GM12875 (cell line): ENCODE measurements around the gene DENND5A.
"Not testable (repeated sequence)": the region's sequence is repeated elsewhere in the genome, so short reads cannot be mapped to it uniquely, and the experiment has no call there.

ENCODE experiments used
- H3K4me3 ChIP-seq: one replicate; pipeline ENCODE4 v1.5.1; 2011; ENCODE audit warnings: low read depth, low read length, control low read depth
- TF ChIP-seq, protein P1 (sequence below): IDR thresholded peaks from 2 replicates; pipeline ENCODE4 v1.5.1; 2011; ENCODE audit warnings: low read depth, mild to moderate bottlenecking, control low read depth, inconsistent platforms, low read length, moderate library complexity, borderline replicate concordance; ENCODE audit not compliant: insufficient read depth

Gene DENND5A

DNA sequence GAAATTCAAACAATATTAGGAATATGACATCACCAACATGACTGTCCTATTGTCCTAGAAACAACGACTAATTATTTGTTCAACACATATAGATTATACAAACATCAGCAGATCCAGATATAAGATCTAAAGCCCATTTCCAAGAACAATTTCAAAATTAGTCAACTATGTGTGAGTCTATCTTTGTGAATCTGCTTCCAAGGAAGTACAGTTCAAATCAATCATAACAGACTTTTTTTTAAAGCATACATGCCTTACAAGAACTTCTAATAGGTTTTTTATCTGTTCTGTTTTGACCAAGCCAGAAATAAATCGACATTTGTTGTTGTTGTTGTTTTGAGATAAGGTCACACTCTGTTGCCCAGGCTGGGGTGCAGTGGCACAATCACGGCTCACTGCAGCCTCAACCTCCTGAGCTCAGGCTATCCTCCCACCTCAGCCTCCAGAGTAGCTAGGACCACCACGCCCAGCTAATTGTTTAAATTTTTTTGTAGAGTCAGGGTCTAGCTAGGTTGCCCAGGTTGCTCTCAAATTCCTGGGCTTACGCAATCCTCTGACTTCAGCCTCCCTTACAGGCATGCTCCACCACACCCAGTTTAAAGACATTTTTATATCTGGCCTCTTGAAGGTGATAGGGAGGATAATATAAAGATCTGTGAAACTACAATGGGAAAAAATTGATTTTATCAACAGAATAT is 54.8 kb downstream of the DENND5A start:
- peak overlapping the region; percentile 32 for H3K4me3 ChIP-seq
- TF ChIP-seq, protein P1, sequence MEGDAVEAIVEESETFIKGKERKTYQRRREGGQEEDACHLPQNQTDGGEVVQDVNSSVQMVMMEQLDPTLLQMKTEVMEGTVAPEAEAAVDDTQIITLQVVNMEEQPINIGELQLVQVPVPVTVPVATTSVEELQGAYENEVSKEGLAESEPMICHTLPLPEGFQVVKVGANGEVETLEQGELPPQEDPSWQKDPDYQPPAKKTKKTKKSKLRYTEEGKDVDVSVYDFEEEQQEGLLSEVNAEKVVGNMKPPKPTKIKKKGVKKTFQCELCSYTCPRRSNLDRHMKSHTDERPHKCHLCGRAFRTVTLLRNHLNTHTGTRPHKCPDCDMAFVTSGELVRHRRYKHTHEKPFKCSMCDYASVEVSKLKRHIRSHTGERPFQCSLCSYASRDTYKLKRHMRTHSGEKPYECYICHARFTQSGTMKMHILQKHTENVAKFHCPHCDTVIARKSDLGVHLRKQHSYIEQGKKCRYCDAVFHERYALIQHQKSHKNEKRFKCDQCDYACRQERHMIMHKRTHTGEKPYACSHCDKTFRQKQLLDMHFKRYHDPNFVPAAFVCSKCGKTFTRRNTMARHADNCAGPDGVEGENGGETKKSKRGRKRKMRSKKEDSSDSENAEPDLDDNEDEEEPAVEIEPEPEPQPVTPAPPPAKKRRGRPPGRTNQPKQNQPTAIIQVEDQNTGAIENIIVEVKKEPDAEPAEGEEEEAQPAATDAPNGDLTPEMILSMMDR = no peak

DNA sequence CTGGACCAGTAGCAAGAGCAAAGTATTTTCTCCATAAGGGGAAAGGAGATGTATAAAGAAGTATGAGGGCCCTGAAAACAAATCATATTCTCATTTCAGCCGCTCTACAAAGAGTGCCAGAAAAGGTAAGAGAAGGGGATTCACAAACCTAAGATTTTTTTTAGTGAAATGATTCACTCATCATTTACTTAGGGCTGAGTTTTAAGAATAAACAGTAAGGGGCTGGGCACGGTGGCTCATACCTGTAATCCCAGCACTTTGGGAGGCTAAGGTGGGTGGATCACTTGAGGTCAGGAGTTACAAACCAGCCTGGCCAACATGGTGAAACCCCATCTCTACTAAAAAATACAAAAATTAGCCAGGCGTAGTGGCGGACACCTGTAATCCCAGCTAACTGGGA is 55.5 kb downstream of the DENND5A start:
- not testable (repeated sequence) for H3K4me3 ChIP-seq

DNA sequence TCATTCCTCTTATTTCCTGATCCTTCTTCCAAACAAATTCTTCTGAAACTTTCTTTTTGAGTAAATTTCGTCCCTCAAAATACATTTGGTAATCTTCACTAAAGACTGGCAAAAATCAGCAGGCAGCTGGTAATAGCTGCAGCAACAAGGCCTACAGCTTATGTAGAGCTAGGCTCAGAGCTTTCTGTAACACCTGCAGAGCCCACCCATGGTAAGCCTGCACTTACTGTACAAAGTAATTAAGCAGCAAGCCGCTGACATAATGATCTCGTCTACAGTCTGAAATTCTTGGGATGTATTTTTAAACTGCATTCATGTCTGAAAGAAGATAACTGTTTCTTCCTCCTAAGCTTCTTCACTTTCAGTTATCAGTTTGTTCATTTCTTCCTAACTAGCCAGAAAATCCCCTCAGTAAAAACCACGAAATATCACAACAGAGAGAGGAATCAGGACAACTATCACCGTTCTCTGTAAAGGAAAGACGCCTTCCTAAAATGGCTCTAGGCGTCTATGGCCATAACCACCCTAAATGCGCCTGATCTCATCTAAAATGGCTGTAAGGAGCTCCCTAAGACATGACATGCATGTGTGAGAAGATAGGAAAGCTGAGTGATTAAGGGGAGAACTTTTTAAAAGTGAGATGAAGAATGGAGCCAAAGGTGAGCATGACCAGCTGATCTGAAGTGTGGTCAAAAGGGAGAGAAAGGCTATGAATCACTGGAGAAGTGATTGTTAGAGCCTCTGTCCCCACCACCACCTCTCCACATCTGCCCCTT is 56.2 kb downstream of the DENND5A start:
- TF ChIP-seq, protein P1 = no peak
- H3K4me3 ChIP-seq = peak overlapping the region; percentile 15

- TF ChIP-seq, protein P1 = no peak
- H3K4me3 ChIP-seq = no peak overlapping the region
Measured at GRCh38 chr11:9207229-9207628, 57.9 kb downstream of the DENND5A start.

DNA sequence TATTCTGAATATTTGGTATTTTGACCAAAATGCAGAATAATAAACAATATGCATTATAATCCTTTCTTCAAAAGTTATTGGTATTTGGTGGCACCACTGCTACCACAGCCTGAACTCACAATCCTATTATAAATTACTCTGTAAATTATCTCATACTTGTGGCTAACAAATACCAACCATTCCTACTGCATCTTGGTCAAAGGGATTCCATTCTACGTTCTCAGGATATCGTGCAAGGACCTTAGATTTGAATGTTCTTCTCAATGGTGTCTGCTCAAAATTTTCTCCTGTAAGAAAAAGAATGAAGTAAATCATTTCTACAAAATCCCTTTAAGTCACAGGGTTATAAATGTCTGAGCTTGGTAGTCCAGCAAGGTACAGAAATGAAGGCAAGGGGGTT is 58.7 kb downstream of the DENND5A start:
- no peak overlapping the region for H3K4me3 ChIP-seq
- TF ChIP-seq, protein P1 = no peak

DNA sequence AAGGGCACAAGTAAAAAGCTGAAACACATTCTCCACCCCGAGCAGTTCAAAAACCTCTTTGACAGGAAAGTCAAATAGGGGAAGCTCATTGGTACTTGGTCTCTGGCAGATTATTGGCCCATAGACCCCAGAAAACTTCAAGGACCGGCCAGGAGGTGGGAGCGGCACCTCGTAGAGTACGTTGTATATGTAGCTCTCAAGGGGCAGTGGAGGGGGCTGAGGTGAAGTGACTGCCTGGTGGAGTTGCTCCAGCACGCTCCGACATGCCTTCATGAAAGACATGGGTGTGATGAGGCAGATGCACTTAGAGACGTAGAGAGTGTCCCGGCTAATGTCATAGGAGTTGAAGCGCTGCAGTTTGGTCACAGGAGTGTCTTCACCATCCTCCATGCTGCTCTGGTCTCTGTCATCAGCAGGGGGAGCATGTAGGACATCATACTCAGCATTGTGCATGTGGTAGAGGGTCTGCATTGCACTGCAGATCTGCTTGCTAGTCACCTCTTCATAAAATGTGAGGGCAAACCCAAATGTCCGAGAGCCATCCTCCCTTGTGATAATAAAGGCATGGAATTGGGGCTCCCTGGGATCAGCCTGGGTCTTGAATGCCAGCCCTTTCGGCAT is 61.3 kb downstream of the DENND5A start:
- TF ChIP-seq, protein P1 = 0 out of 2 replicates have a peak, but pooled peaks have one; percentile 26
- H3K4me3 ChIP-seq = no peak overlapping the region

DNA sequence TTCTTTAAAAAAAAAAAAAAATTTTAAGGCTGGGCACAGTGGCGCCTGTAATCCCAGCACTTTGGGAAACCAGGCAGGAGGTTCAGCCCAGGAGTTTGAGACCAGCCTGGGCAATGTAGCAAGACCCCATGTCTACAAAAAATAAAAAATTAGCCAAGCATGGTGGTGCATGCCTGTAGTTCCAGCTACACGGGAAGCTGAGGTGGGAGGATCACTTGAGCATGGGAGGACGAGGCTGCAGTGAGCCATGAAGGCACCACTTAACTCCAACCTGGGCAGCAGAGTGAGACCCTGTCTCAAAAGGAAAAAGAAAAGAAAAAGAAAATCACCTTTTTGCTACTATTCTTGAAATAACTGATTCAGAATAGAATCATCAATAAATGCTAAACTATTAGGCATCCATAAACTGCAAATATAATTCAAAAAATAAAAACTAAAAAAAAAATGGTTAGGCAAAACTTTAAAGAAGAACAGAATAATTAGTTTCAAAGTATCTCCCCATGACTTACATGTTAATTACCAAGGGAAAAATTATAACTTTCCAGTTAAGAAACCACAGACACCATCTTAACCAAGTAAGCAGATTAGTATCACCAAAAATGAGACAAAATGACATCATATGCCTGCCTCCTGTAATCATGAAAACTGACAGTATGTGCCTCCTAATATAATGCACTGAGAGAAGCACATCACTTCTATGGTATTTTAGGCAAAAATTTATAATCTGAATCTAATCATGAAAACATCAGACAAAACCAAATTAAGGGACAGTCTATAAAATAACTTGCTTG is 63.6 kb downstream of the DENND5A start:
- no peak overlapping the region for H3K4me3 ChIP-seq
- TF ChIP-seq, protein P1 = no peak
